GM23248 (cell line): Measurements from ENCODE around the gene TRIO.

Source experiments
- EZH2 ChIP-seq: fragments of 200-600 bp; sonication (generic); IDR thresholded peaks from 2 replicates; pipeline ENCODE4 v1.6.1; 2018; ENCODE audit warnings: antibody characterized with exemption, mild to moderate bottlenecking; ENCODE audit not compliant: insufficient read depth, poor library complexity, severe bottlenecking
- EZH2phosphoT487 ChIP-seq: fragments of 200-600 bp; sonication (generic); IDR thresholded peaks from 2 replicates; pipeline ENCODE4 v1.6.1; 2018; ENCODE audit warnings: antibody characterized with exemption, moderate library complexity, mild to moderate bottlenecking, low read depth; ENCODE audit not compliant: insufficient read depth

- TF ChIP-seq EZH2 (no peak), EZH2phosphoT487 (no peak)
Observed at GRCh38 chr5:14483504-14484157, 340.5 kb downstream of the TRIO start.
